Motor neuron (in vitro differentiated cells): Measurements from ENCODE around the gene GNB3. TPM values are rescaled to one million over a fixed set of nuclear protein-coding genes. Genes with fewer than 3 reads are reported as not detected.

ENCODE experiments used
- ATAC-seq, 8 experiments: fragments of 200-7000 bp; cut with Tn5 transposase; replicated peaks in 6 of 8; 2 replicates each; pipeline ENCODE4 v1.8.0; 2021; ENCODE audit warnings: mild to moderate bottlenecking in 8 of 8, moderate library complexity in 8 of 8
- H3K27ac ChIP-seq, 2 donors: fragments of 250-450 bp; sonication (Bioruptor Pico); 2 replicates each; pipeline ENCODE4 v1.9.0; 2021; ENCODE audit warnings: antibody characterized with exemption in 2 of 2, mild to moderate bottlenecking in 2 of 2, moderate library complexity in 1 of 2
- H3K4me1 ChIP-seq, 2 donors: fragments of 250-450 bp; sonication (Bioruptor Pico); replicated peaks in 1 of 2; 2 replicates each; pipeline ENCODE4 v1.6.1; 2021; ENCODE audit warnings: antibody characterized with exemption in 2 of 2, mild to moderate bottlenecking in 2 of 2, moderate library complexity in 1 of 2
- H3K4me3 ChIP-seq, 5 donors: fragments of 250-450 bp; sonication (Bioruptor Pico); 2 replicates each; pipeline ENCODE4 v1.9.0; 2021; ENCODE audit warnings: antibody characterized with exemption in 5 of 5, mild to moderate bottlenecking in 5 of 5, moderate library complexity in 4 of 5
- WGBS, 10 experiments: fragments of 450-650 bp; shearing (Covaris generic); methylation state at CpG; one replicate each; pipeline ENCODE4 v1.0.0; 2022; 5-methylcytosine and 5-hydroxymethylcytosine counted together
- in situ Hi-C, 9 experiments: fragments of 400-800 bp; cut with MboI; loops; one replicate each; pipeline ENCODE4 v1.15.0; 2021; ENCODE audit warnings: low sequenced_read_pairs in 9 of 9, low pct_unique_long_range_greater_than_20kb in 2 of 9; ENCODE audit not compliant: unreplicated experiment in 9 of 9
- total RNA-seq, 8 experiments: library from RNA; unstranded; fragments of 300-600 nt; gene quantifications; 2 replicates each; pipeline versions ENCODE4 v1.2.3 to v1.2.4, GENCODE V29; 2022

Gene GNB3
- total RNA-seq = 1 to 10 TPM; 1.1 to 8.4 (median 4.5) TPM

GRCh38 chr12:6840761-6841515 lies at the start of gene GNB3:
Gene GNB3 (plus strand): TSS chr12:6840925. CDS start chr12:6841288, 363 bp downstream.
- Histone ChIP-seq H3K4me3 (no peak within 1 kb of the TSS), H3K27ac (peak within 1 kb of the TSS; percentile 41 to 77), H3K4me1 (peaks cover 20 to 28% of the 10 kb centered on the region in 2 donors)
- 80 to 100% (median 91%) methylated on average over 1 to 4 of the region's 24 CpGs; no CpG with 5 or more reads in 6 of the 10 experiments for WGBS, 10 experiments
- ATAC-seq = peak in 5 of 8 experiments; percentile 11 to 28 (median 21)
- in situ Hi-C loops = loop anchor here in 1 of 9 experiments (25.0 kb wide), 1 partner anchor 104 kb away; no protein-coding TSS in a partner anchor

DNA sequence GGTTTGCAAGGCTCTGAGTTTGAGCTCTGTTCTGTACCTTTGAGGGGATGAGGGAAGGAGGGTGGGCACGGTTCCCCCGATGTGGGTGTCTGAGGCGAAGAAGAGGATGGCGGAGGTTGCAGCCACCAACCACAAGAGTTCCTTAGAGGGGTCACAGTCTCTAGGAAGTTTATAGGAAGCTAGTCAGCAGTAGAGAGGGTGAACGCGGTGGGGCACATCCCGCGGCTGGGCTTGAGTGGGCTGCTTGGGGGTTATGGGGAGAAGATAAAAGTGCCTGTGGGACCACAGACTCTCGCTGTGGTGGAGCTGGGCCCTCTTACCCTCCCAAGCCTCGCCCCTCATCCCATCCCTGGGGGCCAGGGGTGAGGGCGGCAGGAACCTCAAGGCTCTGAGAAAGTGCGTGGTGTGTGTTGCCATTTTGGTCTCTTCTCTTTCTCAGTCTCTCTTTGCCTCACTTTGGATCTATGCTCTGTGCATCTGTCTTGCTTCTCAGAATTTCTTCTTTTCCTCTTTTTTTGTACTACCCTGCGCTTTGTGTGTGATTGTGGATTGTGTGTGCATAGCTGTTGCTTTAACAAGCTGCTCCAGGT lies 48.7 kb upstream of the GNB3 start:
- peak overlapping the region in 1 of 2 donors; percentile 66 for H3K27ac ChIP-seq

GRCh38 chr12:6792522-6793201 lies 48.1 kb upstream of the GNB3 start:
- Histone ChIP-seq H3K4me1 (peaks cover 14% of the 10 kb centered on the region in 2 donors), H3K27ac (peak overlapping the region; percentile 47 to 66), H3K4me3 (no peak overlapping the region)
- WGBS, 10 experiments = 0 to 100% (median 7%) methylated on average over 1 to 4 of the region's 12 CpGs; no CpG with 5 or more reads in 2 of the 10 experiments
- peak; percentile 18 to 90 (median 88) for ATAC-seq
- in situ Hi-C loops = no loop called here

More for the DNA sequence above, 48.7 kb upstream of the GNB3 start:
- ATAC-seq = peak in 2 of 8 experiments; percentile 5
- Histone ChIP-seq H3K4me1 (peaks cover 15 to 16% of the 10 kb centered on the region in 2 donors), H3K4me3 (no peak overlapping the region)
- WGBS, 10 experiments = 47 to 100% (median 83%) methylated on average over 1 to 11 of the region's 13 CpGs; no CpG with 5 or more reads in 2 of the 10 experiments
- in situ Hi-C loops = no loop called here

DNA sequence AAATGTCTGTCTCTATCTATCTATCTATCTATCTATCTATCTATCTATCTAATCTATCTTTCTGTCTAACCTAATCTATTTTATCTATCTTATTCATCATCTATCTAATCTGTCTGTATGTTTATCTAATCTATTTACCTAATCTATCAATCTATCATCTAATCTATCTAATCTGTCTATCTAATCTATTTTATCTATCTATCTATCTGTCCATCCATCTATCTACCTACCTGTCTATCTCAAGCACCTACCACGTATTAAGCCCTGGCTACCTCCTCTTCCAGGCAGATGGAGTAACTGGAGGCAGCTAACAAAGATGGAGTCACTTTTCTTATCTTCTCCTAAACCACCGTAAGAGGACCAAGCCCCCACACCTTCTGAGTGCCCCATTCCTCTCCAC lies 45.6 kb upstream of the GNB3 start:
- in situ Hi-C loops = no loop called here
- 22 to 90% (median 83%) methylated on average over 1 to 2 of the region's 2 CpGs; no CpG with 5 or more reads in 1 of the 10 experiments for WGBS, 10 experiments
- no peak overlapping the region for H3K27ac ChIP-seq
- no peak for ATAC-seq
- no peak overlapping the region for H3K4me3 ChIP-seq
- peaks cover 14% of the 10 kb centered on the region in 2 donors for H3K4me1 ChIP-seq

GRCh38 chr12:6796576-6796975 lies 44.1 kb upstream of the GNB3 start:
- in situ Hi-C loops = no loop called here
- 40 to 100% (median 80%) methylated on average over 1 to 3 of the region's 4 CpGs; no CpG with 5 or more reads in 4 of the 10 experiments for WGBS, 10 experiments
- H3K27ac ChIP-seq = no peak overlapping the region
- peaks cover 14% of the 10 kb centered on the region in 2 donors for H3K4me1 ChIP-seq
- no peak overlapping the region for H3K4me3 ChIP-seq
- ATAC-seq = no peak

- WGBS, 10 experiments = 68 to 100% (median 87%) methylated on average over 1 to 5 of the region's 5 CpGs
These were observed 41.6 kb upstream of the GNB3 start for GRCh38 chr12:6799147-6799546.

GRCh38 chr12:6807170-6807569 lies 33.6 kb upstream of the GNB3 start:
- Histone ChIP-seq H3K4me1 (no peaks in the 10 kb centered on the region), H3K4me3 (no peak overlapping the region), H3K27ac (no peak overlapping the region)
- WGBS, 10 experiments = 0 to 80% (median 70%) methylated on average over 1 of the region's 1 CpG; no CpG with 5 or more reads in 5 of the 10 experiments
- in situ Hi-C loops = no loop called here
- no peak for ATAC-seq

More at GRCh38 chr12:6799147-6799546, 41.6 kb upstream of the GNB3 start:
- H3K4me3 ChIP-seq = no peak overlapping the region
- in situ Hi-C loops = no loop called here
- H3K4me1 ChIP-seq = no peaks in the 10 kb centered on the region
- no peak overlapping the region for H3K27ac ChIP-seq
- ATAC-seq = no peak

- Histone ChIP-seq H3K27ac (no peak overlapping the region), H3K4me1 (no peaks in the 10 kb centered on the region), H3K4me3 (no peak overlapping the region)
- no peak for ATAC-seq
- in situ Hi-C loops = no loop called here
- 14 to 100% (median 66%) methylated on average over 1 to 10 of the region's 10 CpGs; no CpG with 5 or more reads in 1 of the 10 experiments for WGBS, 10 experiments
These were observed 31.7 kb upstream of the GNB3 start for GRCh38 chr12:6809056-6809455.

GRCh38 chr12:6810758-6811157 lies 30.0 kb upstream of the GNB3 start:
- no peak overlapping the region for H3K4me3 ChIP-seq
- H3K4me1 ChIP-seq = no peaks in the 10 kb centered on the region
- H3K27ac ChIP-seq = no peak overlapping the region
- in situ Hi-C loops = no loop called here
- ATAC-seq = no peak
- WGBS, 10 experiments = 20 to 100% (median 88%) methylated on average over 1 of the region's 1 CpG; no CpG with 5 or more reads in 5 of the 10 experiments

DNA sequence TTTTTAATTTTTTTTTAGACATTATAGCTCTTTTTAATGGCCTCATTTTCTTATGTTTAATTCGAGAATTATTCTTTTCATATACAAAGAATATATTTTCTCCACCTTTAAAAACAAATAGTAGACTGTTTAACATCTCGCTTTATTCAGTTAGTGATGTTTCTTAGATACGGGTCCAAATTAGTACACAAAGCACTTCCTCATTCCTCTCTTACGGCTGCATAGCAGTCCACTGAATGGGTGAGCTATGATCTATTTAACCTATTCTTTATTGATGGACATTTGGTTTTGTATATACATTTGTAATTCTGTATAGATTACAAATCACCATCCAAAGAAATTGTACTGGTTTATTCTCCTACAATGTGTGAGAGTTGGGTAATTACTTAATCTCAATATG lies 27.4 kb upstream of the GNB3 start:
- no peak overlapping the region for H3K4me3 ChIP-seq
- no peak overlapping the region for H3K27ac ChIP-seq
- peaks cover 7% of the 10 kb centered on the region in 2 donors for H3K4me1 ChIP-seq
- WGBS, 10 experiments = 20 to 89% (median 59%) methylated on average over 2 to 4 of the region's 4 CpGs; no CpG with 5 or more reads in 1 of the 10 experiments
- in situ Hi-C loops = no loop called here
- ATAC-seq = no peak

DNA sequence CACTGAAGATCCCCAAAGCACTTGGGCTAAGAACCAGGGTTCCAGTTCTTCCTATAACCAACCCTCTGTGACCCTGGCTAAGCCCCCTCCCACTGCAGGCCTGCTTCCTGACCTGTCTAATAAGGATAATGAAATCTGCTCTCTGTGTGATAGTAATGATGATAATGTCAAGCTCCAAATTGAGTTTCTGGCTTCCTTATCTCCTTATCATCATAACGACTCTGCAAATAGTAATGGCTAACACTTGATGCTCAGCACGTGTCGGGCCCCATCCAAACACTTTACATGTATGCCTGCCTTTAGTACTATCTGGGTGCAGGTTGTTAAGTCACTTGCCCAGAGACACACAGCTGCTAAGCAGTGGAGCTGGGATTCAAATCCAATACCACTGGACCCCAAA lies 24.1 kb upstream of the GNB3 start:
- ATAC-seq = no peak
- 40 to 100% (median 67%) methylated on average over 1 to 3 of the region's 3 CpGs; no CpG with 5 or more reads in 5 of the 10 experiments for WGBS, 10 experiments

DNA sequence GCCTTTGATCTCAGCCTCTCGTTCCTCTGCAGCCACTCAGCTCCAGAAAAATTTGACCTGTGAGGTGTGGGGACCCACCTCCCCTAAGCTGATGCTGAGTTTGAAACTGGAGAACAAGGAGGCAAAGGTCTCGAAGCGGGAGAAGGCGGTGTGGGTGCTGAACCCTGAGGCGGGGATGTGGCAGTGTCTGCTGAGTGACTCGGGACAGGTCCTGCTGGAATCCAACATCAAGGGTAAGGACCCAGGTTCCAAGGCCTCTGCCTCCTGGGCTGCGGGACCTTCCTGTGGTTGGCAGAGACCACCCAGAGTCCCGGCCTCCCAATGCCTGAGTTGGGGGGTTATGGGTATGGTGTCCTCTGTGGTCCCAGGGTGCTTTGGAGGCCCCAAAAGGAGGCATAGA lies 23.6 kb upstream of the GNB3 start:
- no peak for ATAC-seq
- Histone ChIP-seq H3K4me3 (no peak overlapping the region), H3K27ac (no peak overlapping the region), H3K4me1 (peaks cover 36 to 37% of the 10 kb centered on the region in 2 donors)
- 27 to 100% (median 74%) methylated on average over 1 to 7 of the region's 8 CpGs; no CpG with 5 or more reads in 4 of the 10 experiments for WGBS, 10 experiments
- in situ Hi-C loops = no loop called here

More for the DNA sequence above, 24.1 kb upstream of the GNB3 start:
- no peak overlapping the region for H3K4me3 ChIP-seq
- H3K27ac ChIP-seq = no peak overlapping the region
- H3K4me1 ChIP-seq = peaks cover 34 to 36% of the 10 kb centered on the region in 2 donors
- in situ Hi-C loops = no loop called here
